Keratinocyte (primary cell): Measurements from ENCODE around the gene MTMR1. TPM values are rescaled to one million over a fixed set of nuclear protein-coding genes. Genes with fewer than 3 reads are reported as not detected.

ENCODE experiments used
- DNase-seq: peaks from one replicate; pipeline ENCODE4 v3.0.0-alpha.2; 2011; ENCODE audit warnings: low read depth, missing footprints, low spot score
- FAIRE-seq: peaks from 2 replicates; lab custom pipeline; 2011; peaks lifted over from hg19 to GRCh38; lab: Jason Lieb, UNC
- H2AFZ ChIP-seq: 2 replicates; pipeline ENCODE4 v1.6.0; 2012; ENCODE audit warnings: low read length, control low read depth, inconsistent platforms; ENCODE audit not compliant: control insufficient read depth
- H3K27ac ChIP-seq: 2 replicates; pipeline ENCODE4 v1.5.1; 2011; ENCODE audit warnings: low read length; ENCODE audit not compliant: control insufficient read depth, insufficient read depth
- H3K27me3 ChIP-seq: 3 replicates; pipeline ENCODE4 v1.6.0; 2011; ENCODE audit warnings: low read length; ENCODE audit not compliant: control insufficient read depth, insufficient read depth; ENCODE audit errors: extremely low read depth
- H3K36me3 ChIP-seq, 2 experiments: 2 replicates in 1 of 2; 3 replicates in 1 of 2; pipeline ENCODE4 v1.5.1; 2011; ENCODE audit warnings: low read length in 2 of 2, mild to moderate bottlenecking in 1 of 2; ENCODE audit not compliant: control insufficient read depth in 2 of 2, insufficient read depth in 2 of 2; ENCODE audit errors: extremely low read depth in 1 of 2
- H3K4me1 ChIP-seq: 3 replicates; pipeline ENCODE4 v1.5.1; 2011; ENCODE audit warnings: low read length; ENCODE audit not compliant: control insufficient read depth, insufficient read depth; ENCODE audit errors: extremely low read depth
- H3K4me2 ChIP-seq: 3 replicates; pipeline ENCODE4 v1.6.0; 2011; ENCODE audit warnings: low read depth, low read length; ENCODE audit not compliant: control insufficient read depth, insufficient read depth; ENCODE audit errors: extremely low read depth
- H3K4me3 ChIP-seq, 3 experiments: fragments of 200-600 bp in 1 of 3; sonication (generic) in 1 of 3; 2 replicates in 2 of 3; 3 replicates in 1 of 3; pipeline ENCODE4 v1.5.1; 2011 to 2016; ENCODE audit warnings: low read length in 3 of 3, mild to moderate bottlenecking in 3 of 3, control low read depth in 2 of 3, inconsistent platforms in 1 of 3, low read depth in 1 of 3, mixed read lengths in 1 of 3, mixed run types in 1 of 3, moderate library complexity in 1 of 3; ENCODE audit not compliant: control insufficient read depth in 2 of 3, insufficient read depth in 2 of 3; ENCODE audit errors: extremely low read depth in 1 of 3
- H3K79me2 ChIP-seq: 2 replicates; pipeline ENCODE4 v1.6.0; 2012; ENCODE audit warnings: low read length; ENCODE audit not compliant: control insufficient read depth, insufficient read depth
- H3K9ac ChIP-seq: 3 replicates; pipeline ENCODE4 v1.6.0; 2011; ENCODE audit warnings: low read length; ENCODE audit not compliant: control insufficient read depth, insufficient read depth; ENCODE audit errors: extremely low read depth
- H3K9me1 ChIP-seq: 3 replicates; pipeline ENCODE4 v1.6.0; 2011; ENCODE audit warnings: low read length; ENCODE audit not compliant: control insufficient read depth, insufficient read depth; ENCODE audit errors: extremely low read depth
- H3K9me3 ChIP-seq: 2 replicates; pipeline ENCODE4 v1.5.1; 2012; ENCODE audit warnings: low read depth, low read length; ENCODE audit not compliant: control insufficient read depth
- H4K20me1 ChIP-seq: 3 replicates; pipeline ENCODE4 v1.6.0; 2011; ENCODE audit warnings: low read length; ENCODE audit not compliant: control insufficient read depth, insufficient read depth; ENCODE audit errors: extremely low read depth
- CTCF ChIP-seq, 3 experiments: IDR thresholded peaks in 1 of 3; conservative IDR thresholded peaks in 1 of 3; optimal IDR thresholded peaks in 1 of 3; 2 replicates in 2 of 3; 3 replicates in 1 of 3; pipeline versions ENCODE3 to v1.5.1; 2011; ENCODE audit warnings: low read length in 3 of 3, mild to moderate bottlenecking in 3 of 3, moderate library complexity in 2 of 3, control low read depth in 1 of 3, inconsistent platforms in 1 of 3; ENCODE audit not compliant: insufficient read depth in 2 of 3; ENCODE audit errors: extremely low read depth in 1 of 3
- EZH2 ChIP-seq: IDR thresholded peaks from one replicate; pipeline ENCODE4 v1.6.1; 2012; ENCODE audit warnings: inconsistent platforms, mild to moderate bottlenecking, low read length, moderate library complexity
- dilution Hi-C: fragments of 300-500 bp; cut with MboI; formaldehyde crosslinking; loops from one replicate; pipeline ENCODE4 v1.7.0; 2020; ENCODE audit warnings: low sequenced_read_pairs; ENCODE audit not compliant: extremely low pct_ligation_motif_present
- polyA plus RNA-seq, 5 experiments: library from polyadenylated mRNA; depleted of rRNA in 3 of 5; stranded (reverse) in 3 of 5; stranded (forward) in 1 of 5; unstranded in 1 of 5; fragments of >200 nt; gene quantifications; 1 replicate in 1 of 5; 2 replicates in 3 of 5; 3 replicates in 1 of 5; pipeline versions ENCODE4 v1.2.1 to v1.2.3, GENCODE V29; 2011 to 2012; ENCODE audit warnings: missing spikeins in 2 of 5, low read depth in 1 of 5, low replicate concordance in 1 of 5

The MTMR1 gene
- polyA plus RNA-seq, 1 donor (not counting 4 experiments of a cell fraction or from before 2014, with no cell fraction given), result 45.6 TPM

- Histone ChIP-seq H3K9me3 (no peaks in the 10 kb centered on the region), H3K9ac (no peak overlapping the region), H3K79me2 (no peaks in the 10 kb centered on the region), H3K27me3 (no peaks in the 10 kb centered on the region), H3K4me1 (no peaks in the 10 kb centered on the region), H3K27ac (no peak overlapping the region), H3K4me2 (no peak overlapping the region), H4K20me1 (no peaks in the 10 kb centered on the region), H3K9me1 (no peaks in the 10 kb centered on the region), H3K4me3 (no peak overlapping the region), H3K36me3 (peaks cover 4 to 5% of the 10 kb centered on the region in 2 experiments), H2AFZ (no peak overlapping the region)
- FAIRE-seq, result no peak
- TF ChIP-seq CTCF (optimal IDR thresholded peaks at IDR 0.05 in 1 of 3, IDR thresholded peaks at IDR 0.05 in 1 of 3, conservative IDR thresholded peaks at IDR 0.05 in 1 of 3; ENCODE audit: extremely low read depth in 1 of 3, insufficient read depth in 2 of 3, low read length in 3 of 3), result no peak
- no peak for TF ChIP-seq EZH2
- dilution Hi-C loops, result no loop called here
- no peak for DNase-seq
These were observed 60.2 kb downstream of the MTMR1 start for GRCh38 chrX:150753357-150753756.

- no peak overlapping the region for H3K4me3 ChIP-seq
- DNase-seq (no peak), FAIRE-seq (no peak)
- no peaks in the 10 kb centered on the region for H4K20me1 ChIP-seq
- no peak overlapping the region for H3K4me2 ChIP-seq
- no peak overlapping the region for H3K27ac ChIP-seq
- peaks cover 4 to 5% of the 10 kb centered on the region in 2 experiments for H3K36me3 ChIP-seq
- TF ChIP-seq EZH2 (no peak), CTCF (optimal IDR thresholded peaks at IDR 0.05 in 1 of 3, IDR thresholded peaks at IDR 0.05 in 1 of 3, conservative IDR thresholded peaks at IDR 0.05 in 1 of 3; ENCODE audit: extremely low read depth in 1 of 3, insufficient read depth in 2 of 3, low read length in 3 of 3) (no peak)
- no peak overlapping the region for H3K9ac ChIP-seq
- H3K27me3 ChIP-seq, result no peaks in the 10 kb centered on the region
- no peaks in the 10 kb centered on the region for H3K9me3 ChIP-seq
- H3K4me1 ChIP-seq, result no peaks in the 10 kb centered on the region
- no peak overlapping the region for H2AFZ ChIP-seq
- H3K79me2 ChIP-seq, result no peaks in the 10 kb centered on the region
- dilution Hi-C loops, result no loop called here
- no peaks in the 10 kb centered on the region for H3K9me1 ChIP-seq
These were observed 60.8 kb downstream of the MTMR1 start for GRCh38 chrX:150753968-150754367.
